ENCODE data around the gene MTA3.
"Not testable (repeated sequence)": the region's sequence is repeated elsewhere in the genome, so short reads cannot be mapped to it uniquely, and the experiment has no call there.

Gene MTA3

GRCh38 chr2:42613281-42614064 lies 45.0 kb downstream of the MTA3 start:
- no peak for DNase-seq (ENCODE audit: low spot score)

GRCh38 chr2:42614838-42615237 lies 46.4 kb downstream of the MTA3 start:
- no peak for DNase-seq (ENCODE audit: low spot score)

DNA sequence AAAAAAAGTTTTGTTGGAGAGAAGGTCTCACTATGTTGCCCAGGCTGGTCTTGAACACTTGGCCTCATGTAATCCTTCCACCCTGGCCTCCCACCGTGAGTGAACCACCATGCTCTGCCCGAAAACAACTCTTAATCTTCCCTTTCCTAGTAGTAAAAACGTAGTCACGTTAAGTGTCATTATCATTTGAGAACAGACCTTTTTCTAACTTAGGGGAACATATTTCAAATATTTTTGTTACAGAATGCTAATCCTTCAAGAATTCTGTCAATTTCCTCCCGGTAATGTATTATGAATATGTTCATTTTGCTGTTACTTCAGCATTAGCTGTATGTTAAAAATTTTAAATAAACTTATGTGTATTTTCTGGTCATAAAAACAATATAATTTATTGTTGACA lies 49.7 kb downstream of the MTA3 start:
- DNase-seq (ENCODE audit: low spot score): no peak

- DNase-seq (ENCODE audit: low spot score): no peak
Observed at GRCh38 chr2:42618972-42619371, 50.5 kb downstream of the MTA3 start.

- not testable (repeated sequence) for DNase-seq (ENCODE audit: low spot score)
Observed at GRCh38 chr2:42621626-42622025, 53.2 kb downstream of the MTA3 start.

DNA sequence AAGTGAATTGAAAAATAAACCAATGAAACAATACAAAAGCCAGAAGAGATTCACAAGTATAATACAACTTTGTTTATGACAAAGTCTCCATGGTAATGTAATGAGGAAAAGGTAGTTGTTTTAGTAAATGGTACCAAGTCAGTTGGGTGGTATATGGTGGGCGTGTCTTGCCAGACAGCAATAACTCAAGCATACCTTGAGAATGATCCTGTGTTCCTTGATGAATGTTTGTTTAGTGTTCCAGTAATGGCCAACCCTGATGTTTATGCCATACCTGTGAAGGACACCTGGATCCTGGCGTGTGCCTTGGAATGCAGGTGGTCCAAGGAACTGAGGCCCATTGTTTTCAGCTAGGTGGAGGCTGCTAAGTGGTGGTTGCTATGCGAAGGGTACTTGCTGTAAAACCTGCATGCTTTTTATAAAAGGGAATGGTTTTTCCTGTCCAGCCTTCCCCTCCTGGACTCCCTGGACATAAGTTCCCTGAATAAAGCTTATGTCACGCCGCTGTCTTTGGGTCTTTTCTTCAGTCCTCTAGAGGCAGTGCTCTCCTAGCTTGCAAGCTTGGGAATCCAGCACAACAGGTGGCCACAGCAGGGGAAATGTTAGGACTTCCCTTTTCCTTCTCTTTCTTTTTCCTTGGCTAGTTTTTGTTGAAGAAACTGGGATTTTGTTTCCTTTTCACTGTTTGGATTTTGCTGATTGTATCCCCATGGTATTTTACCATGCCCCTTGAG lies 54.7 kb downstream of the MTA3 start:
- no peak for DNase-seq (ENCODE audit: low spot score)

DNA sequence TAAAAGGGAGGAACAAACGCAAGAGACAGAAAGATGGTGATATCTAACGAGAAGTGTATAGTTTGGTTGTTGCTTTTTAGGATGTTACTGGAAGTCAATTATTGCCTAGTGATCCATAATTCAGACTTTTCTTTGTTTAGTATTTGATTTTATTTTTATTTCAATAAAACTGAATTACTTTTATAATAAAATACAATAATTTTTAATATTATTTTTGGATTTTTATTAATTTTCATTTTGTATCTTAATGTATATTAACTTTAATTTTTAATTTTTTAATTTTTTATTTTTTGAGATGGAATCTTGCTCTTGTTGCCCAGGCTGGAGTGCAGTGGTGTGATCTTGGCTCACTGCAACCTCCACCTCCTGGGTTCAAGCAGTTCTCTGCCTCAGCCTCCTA lies 55.6 kb downstream of the MTA3 start:
- no peak for DNase-seq (ENCODE audit: low spot score)

DNA sequence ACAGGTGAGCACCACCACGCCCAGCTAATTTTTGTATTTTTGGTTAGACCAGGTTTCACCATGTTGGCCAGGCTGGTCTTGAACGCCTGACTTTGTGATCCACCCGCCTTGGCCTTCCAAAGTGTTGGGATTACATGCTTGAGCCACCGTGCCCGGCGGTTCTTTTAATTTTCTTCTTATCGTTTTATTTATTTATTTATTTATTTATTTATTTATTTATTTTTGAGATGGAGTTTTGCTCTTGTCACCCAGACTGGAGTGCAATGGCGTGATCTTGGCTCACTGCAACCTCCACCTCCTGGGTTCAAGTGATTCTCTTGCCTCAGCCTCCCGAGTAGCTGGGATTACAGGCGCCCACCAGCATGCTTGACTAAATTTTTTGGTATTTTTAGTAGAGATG lies 59.6 kb downstream of the MTA3 start:
- not testable (repeated sequence) for DNase-seq (ENCODE audit: low spot score)

GRCh38 chr2:42636934-42637333 lies 68.5 kb downstream of the MTA3 start:
- DNase-seq (ENCODE audit: low spot score): no peak

- DNase-seq (ENCODE audit: low spot score): no peak
Observed at GRCh38 chr2:42638080-42638784, 69.8 kb downstream of the MTA3 start.

GRCh38 chr2:42639340-42640077 lies 71.1 kb downstream of the MTA3 start:
- no peak for DNase-seq (ENCODE audit: low spot score)

DNA sequence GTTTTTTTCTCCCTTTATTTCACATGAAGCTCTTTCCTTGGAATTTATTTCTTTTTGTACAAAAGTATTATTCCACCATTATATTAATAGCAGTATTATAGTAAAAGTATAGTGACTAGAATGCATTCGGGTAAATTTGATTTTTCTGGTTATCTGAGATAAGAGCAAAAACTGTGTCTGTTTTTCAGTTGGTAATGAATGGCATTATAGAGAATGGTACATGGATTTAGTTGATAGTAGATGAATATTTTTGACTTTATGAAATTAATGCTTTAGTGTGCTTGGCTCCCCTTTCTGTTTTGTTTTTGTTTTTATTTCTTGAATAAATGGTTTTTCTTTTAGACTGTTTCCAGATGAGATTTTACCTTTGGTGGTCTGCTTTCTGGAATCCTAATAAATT lies 71.8 kb downstream of the MTA3 start:
- DNase-seq (ENCODE audit: low spot score): no peak

- not testable (repeated sequence) for DNase-seq (ENCODE audit: low spot score)
Observed at GRCh38 chr2:42642371-42642770, 73.9 kb downstream of the MTA3 start.

GRCh38 chr2:42645551-42645950 lies 77.1 kb downstream of the MTA3 start:
- DNase-seq (ENCODE audit: low spot score): no peak

GRCh38 chr2:42648796-42649195 lies 80.4 kb downstream of the MTA3 start:
- no peak for DNase-seq (ENCODE audit: low spot score)

DNA sequence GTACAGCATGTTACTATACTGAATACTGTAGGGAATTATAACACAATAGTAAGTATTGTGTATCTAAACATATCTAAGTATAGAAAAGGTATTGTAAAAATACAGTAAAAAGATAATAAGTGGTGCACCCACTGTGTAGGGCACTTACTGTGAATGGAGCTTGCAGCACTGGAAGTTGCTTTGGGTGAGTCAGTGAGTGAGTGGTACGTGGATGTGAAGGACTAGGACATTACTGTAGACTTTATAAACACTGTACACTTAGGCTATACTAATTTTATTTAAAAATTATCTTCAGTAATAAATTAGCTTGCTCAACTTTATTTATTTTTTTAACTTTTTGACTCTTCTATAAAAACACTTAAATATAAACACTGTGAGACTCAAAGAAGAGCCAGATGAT lies 82.6 kb downstream of the MTA3 start:
- no peak for DNase-seq (ENCODE audit: low spot score)

DNA sequence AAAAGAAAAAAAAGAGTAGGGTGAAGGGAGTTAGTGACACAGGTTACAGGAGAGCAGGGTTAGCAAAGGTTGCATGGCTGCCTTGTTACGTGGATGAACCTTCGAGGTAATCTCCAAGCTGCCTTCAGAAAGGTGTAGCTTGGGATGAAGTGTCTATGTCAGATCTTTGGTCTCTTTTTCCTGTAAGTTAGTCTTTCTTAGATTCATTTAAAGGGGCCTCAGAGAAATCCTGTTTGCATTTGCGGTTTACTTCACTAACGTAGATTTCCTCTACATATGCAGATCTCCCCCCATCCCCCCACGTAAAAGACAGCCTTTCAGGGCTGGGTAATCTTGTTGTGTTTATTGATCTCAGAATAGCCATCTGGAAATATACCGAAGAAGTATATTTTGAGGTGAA lies 83.7 kb downstream of the MTA3 start:
- no peak for DNase-seq (ENCODE audit: low spot score)

- DNase-seq (ENCODE audit: low spot score): no peak
Observed at GRCh38 chr2:42653039-42653438, 84.6 kb downstream of the MTA3 start.

DNA sequence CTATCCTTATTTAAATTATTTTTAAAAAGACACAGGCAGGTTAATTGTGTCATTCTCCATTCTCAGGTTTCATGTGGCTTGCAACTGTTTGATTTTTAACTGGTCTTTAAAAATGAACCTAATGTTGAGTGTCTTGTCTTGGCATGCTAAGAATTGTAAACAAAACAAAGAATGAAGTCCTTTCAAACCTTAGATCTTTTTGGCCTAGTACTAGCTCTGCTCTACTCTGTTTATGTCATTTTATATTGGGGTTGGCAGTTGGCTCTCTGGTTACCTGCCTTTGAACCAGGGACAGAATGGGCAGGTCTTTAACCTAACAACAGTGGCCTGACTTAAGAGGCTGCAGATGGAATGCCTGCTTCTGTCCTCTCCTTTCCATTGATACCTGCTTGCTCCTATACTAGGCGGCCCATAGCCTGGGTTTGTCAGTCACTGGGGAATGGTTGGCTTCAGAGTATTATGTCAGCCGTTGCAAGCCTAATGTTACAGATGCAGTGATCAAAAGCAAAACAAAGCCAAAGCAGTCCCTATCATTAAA lies 85.5 kb downstream of the MTA3 start:
- no peak for DNase-seq (ENCODE audit: low spot score)

GRCh38 chr2:42658306-42658705 lies 89.9 kb downstream of the MTA3 start:
- DNase-seq (ENCODE audit: low spot score): no peak

- no peak for DNase-seq (ENCODE audit: low spot score)
Observed at GRCh38 chr2:42659609-42660008, 91.2 kb downstream of the MTA3 start.

All from ecto neural progenitor cell (in vitro differentiated cells).